Endothelial cell of umbilical vein (primary cell): ENCODE results near the gene RNF187. TPM values are rescaled to one million over a fixed set of nuclear protein-coding genes. Genes with fewer than 3 reads are reported as not detected.

Experiments
- BruUV-seq: library from RNA; stranded (reverse); fragments of 400-500 nt; replicated peaks from 2 replicates; lab custom pipeline; 2021; lab: Mats Ljungman, UMichigan
- CTCF ChIA-PET: fragments of 300-600, 350-600 bp; sonication (Branson Sonifier 250); formaldehyde crosslinking; loops from one replicate; lab custom pipeline; 2021; ENCODE audit warnings: antibody characterized with exemption, inconsistent platforms; lab: Charles Lee
- POLR2A ChIA-PET: fragments of 300-600, 350-600 bp; sonication (Branson Sonifier 250); formaldehyde crosslinking; loops from one replicate; lab custom pipeline; 2021; ENCODE audit warnings: antibody characterized with exemption, inconsistent platforms; lab: Charles Lee
- DNase-seq: peaks from one replicate; pipeline ENCODE4 v3.0.0-alpha.2; 2011; ENCODE audit warnings: low read depth, low spot score
- FAIRE-seq: peaks from 2 replicates; lab custom pipeline; 2011; peaks lifted over from hg19 to GRCh38; lab: Jason Lieb, UNC
- H2AFZ ChIP-seq: 2 replicates; pipeline ENCODE4 v1.6.0; 2012; ENCODE audit warnings: low read depth, low read length, control low read depth, inconsistent platforms
- H3K27ac ChIP-seq: 2 replicates; pipeline ENCODE4 v1.5.1; 2011; ENCODE audit warnings: low read depth, mild to moderate bottlenecking, control low read depth, low read length, moderate library complexity; ENCODE audit not compliant: insufficient read depth
- H3K27me3 ChIP-seq, 2 experiments: 2 replicates each; pipeline versions ENCODE4 v1.6.0 to v1.6.1; 2011; ENCODE audit warnings: low read length in 2 of 2, mixed read lengths in 1 of 2; ENCODE audit not compliant: control insufficient read depth in 2 of 2, insufficient read depth in 2 of 2
- H3K36me3 ChIP-seq, 2 experiments: 2 replicates in 1 of 2; 3 replicates in 1 of 2; pipeline ENCODE4 v1.5.1; 2011; ENCODE audit warnings: low read length in 2 of 2, mild to moderate bottlenecking in 1 of 2, moderate library complexity in 1 of 2; ENCODE audit not compliant: control insufficient read depth in 2 of 2, insufficient read depth in 2 of 2; ENCODE audit errors: extremely low read depth in 1 of 2
- H3K4me1 ChIP-seq: 3 replicates; pipeline ENCODE4 v1.5.1; 2011; ENCODE audit warnings: mild to moderate bottlenecking, low read length; ENCODE audit not compliant: control insufficient read depth, insufficient read depth; ENCODE audit errors: extremely low read depth
- H3K4me2 ChIP-seq: 2 replicates; pipeline ENCODE4 v1.6.1; 2011; ENCODE audit warnings: low read length, control low read depth, mixed read lengths; ENCODE audit not compliant: insufficient read depth
- H3K4me3 ChIP-seq, 3 experiments: fragments of 200-600 bp in 1 of 3; sonication (generic), shearing (Covaris generic) in 1 of 3; replicated peaks in 1 of 3; 2 replicates each; pipeline ENCODE4 v1.5.1; 2011 to 2016; ENCODE audit warnings: control low read depth in 3 of 3, low read length in 3 of 3, mild to moderate bottlenecking in 2 of 3, inconsistent platforms in 1 of 3, low read depth in 1 of 3, moderate library complexity in 1 of 3; ENCODE audit not compliant: insufficient read depth in 1 of 3
- H3K79me2 ChIP-seq: 2 replicates; pipeline ENCODE4 v1.6.0; 2012; ENCODE audit warnings: low read length, inconsistent platforms; ENCODE audit not compliant: control insufficient read depth, insufficient read depth
- H3K9ac ChIP-seq: replicated peaks from 2 replicates; pipeline ENCODE3; 2011; ENCODE audit warnings: low read length, control low read depth; ENCODE audit not compliant: insufficient read depth; ENCODE audit errors: extremely low read depth
- H3K9me1 ChIP-seq: replicated peaks from 3 replicates; pipeline ENCODE4 v1.6.0; 2011; ENCODE audit warnings: mild to moderate bottlenecking, low read length; ENCODE audit not compliant: control insufficient read depth, insufficient read depth; ENCODE audit errors: extremely low read depth
- H3K9me3 ChIP-seq: replicated peaks from 2 replicates; pipeline ENCODE4 v1.5.1; 2012; ENCODE audit warnings: low read length, inconsistent platforms; ENCODE audit not compliant: control insufficient read depth, insufficient read depth
- H4K20me1 ChIP-seq: replicated peaks from 2 replicates; pipeline ENCODE3; 2011; ENCODE audit warnings: mild to moderate bottlenecking, low read length; ENCODE audit not compliant: control insufficient read depth, insufficient read depth; ENCODE audit errors: extremely low read depth
- CTCF ChIP-seq, 2 donors: IDR thresholded peaks; 1 replicate in 1 of 2; 2 replicates in 1 of 2; pipeline ENCODE4 v1.5.1; 2011; ENCODE audit warnings: low read length in 2 of 2, mild to moderate bottlenecking in 2 of 2, moderate library complexity in 2 of 2, control low read depth in 1 of 2, inconsistent platforms in 1 of 2, low read depth in 1 of 2; ENCODE audit not compliant: insufficient read depth in 1 of 2; ENCODE audit errors: extremely low read depth in 1 of 2
- EZH2 ChIP-seq: IDR thresholded peaks from 2 replicates; pipeline ENCODE4 v1.6.1; 2012; ENCODE audit warnings: borderline replicate concordance, low read depth, mild to moderate bottlenecking, moderate library complexity, low read length, inconsistent platforms; ENCODE audit not compliant: severe bottlenecking
- POLR2A ChIP-seq: IDR thresholded peaks from 2 replicates; pipeline ENCODE4 v1.6.1; 2012; ENCODE audit warnings: low read depth, mild to moderate bottlenecking, control low read depth, low read length
- POLR2AphosphoS5 ChIP-seq: IDR thresholded peaks from 2 replicates; pipeline ENCODE4 v1.6.1; 2012; ENCODE audit warnings: low read depth, mild to moderate bottlenecking, control low read depth, low read length, moderate library complexity; ENCODE audit not compliant: insufficient read depth
- dilution Hi-C: fragments of 300-500 bp; cut with MboI; formaldehyde crosslinking; loops from one replicate; pipeline ENCODE4 v1.15.0; 2019; ENCODE audit warnings: low sequenced_read_pairs; ENCODE audit not compliant: extremely low pct_ligation_motif_present
- intact Hi-C: fragments of 100-400 bp; cut with micrococcal nuclease; formaldehyde crosslinking; loops from one replicate; pipeline ENCODE4 v1.10.0; 2022
- polyA plus RNA-seq, 4 experiments: library from polyadenylated mRNA; depleted of rRNA in 3 of 4; stranded (reverse) in 3 of 4; unstranded in 1 of 4; fragments of >200 nt; gene quantifications; 2 replicates each; pipeline versions ENCODE4 v1.2.1 to v1.2.3, GENCODE V29; 2011 to 2012; ENCODE audit warnings: missing spikeins in 1 of 4
- total RNA-seq: library from RNA; stranded (reverse); gene quantifications from 2 replicates; pipeline ENCODE4 v1.2.3, GENCODE V29; 2021

The RNF187 gene
- total and polyA plus RNA-seq, 2 donors (not counting 3 experiments of a cell fraction or from before 2014, with no cell fraction given) = 48.0 to 86.4 TPM

DNA sequence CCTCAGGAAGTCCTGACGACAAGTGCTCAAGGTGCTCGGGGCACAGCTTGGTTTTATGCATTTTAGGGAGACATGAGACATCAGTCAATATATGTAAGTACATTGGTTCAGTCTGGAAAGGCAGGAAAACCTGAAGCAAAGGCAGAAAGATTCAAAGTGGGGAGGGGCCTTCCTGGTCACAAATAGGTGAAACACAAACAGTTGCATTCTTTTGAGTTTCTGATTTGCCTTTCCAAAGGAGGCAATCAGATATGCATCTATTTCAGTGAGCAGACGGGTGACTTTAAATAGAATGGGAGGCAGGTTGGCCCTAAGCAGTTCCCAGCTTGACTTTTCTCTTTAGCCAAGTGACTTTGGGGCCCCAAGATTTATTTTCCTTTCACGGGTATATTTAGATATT is 8.9 kb upstream of the RNF187 start:
- no peaks in the 10 kb centered on the region for H3K9me1 ChIP-seq
- H3K9ac ChIP-seq = no peak overlapping the region
- dilution Hi-C loops (no loop called here), intact Hi-C loops (no loop called here)
- H3K4me1 ChIP-seq = peaks cover 10% of the 10 kb centered on the region
- H4K20me1 ChIP-seq = no peaks in the 10 kb centered on the region
- H3K79me2 ChIP-seq = no peaks in the 10 kb centered on the region
- TF ChIP-seq CTCF (IDR thresholded peaks at IDR 0.05; ENCODE audit: extremely low read depth in 1 of 2, insufficient read depth in 1 of 2, low read depth in 1 of 2, low read length in 2 of 2) (no peak), EZH2 (no peak), POLR2AphosphoS5 (no peak), POLR2A (no peak)
- H2AFZ ChIP-seq = no peak overlapping the region
- ChIA-PET CTCF (interaction anchor here (1.2 to 1.4 kb wide), 2 partner anchors 14 to 22 kb away, joined by 5 to 8 read pairs; no protein-coding TSS in a partner anchor), POLR2A (no interaction called here)
- H3K4me2 ChIP-seq = no peak overlapping the region
- DNase-seq (no peak), FAIRE-seq (peak; percentile 61)
- H3K27ac ChIP-seq = no peak overlapping the region
- H3K4me3 ChIP-seq = no peak overlapping the region
- no TSS peak for BruUV-seq
- H3K36me3 ChIP-seq = no peaks in the 10 kb centered on the region
- no peaks in the 10 kb centered on the region for H3K27me3 ChIP-seq
- no peaks in the 10 kb centered on the region for H3K9me3 ChIP-seq
